GM10847 (cell line): ENCODE measurements around the gene LCLAT1.

Source experiments
- POLR2A ChIP-seq: IDR thresholded peaks from 2 replicates; pipeline ENCODE4 v1.6.1; 2011; ENCODE audit not compliant: insufficient read length; ENCODE audit errors: extremely low read depth

LCLAT1 gene

DNA sequence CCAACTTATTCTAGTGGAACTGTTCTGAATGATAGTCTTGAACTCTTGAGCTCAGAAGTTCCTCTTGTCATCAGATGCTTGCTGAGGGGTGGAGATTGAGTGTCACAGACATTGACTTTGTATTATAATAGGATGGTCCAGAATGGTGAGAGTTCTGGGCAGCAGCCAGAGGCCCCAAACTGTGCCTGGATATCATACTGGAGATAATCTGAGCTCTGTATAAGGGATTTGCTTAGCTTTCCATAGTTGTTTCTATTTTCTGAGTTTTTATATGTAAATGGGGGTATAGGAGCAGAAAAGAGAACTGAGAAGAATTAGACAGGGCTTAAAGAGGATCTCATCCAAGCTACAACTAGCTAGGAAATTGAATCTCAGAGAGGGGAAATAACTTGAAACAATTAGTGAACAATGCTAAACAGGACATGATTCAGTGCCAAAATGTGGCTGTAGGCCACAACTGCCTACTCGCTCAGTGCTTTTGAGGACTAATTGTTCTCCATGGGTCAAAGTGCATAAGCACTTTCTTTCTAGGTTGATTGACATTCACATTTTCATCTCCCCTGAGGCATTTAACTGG, 10.1 kb upstream of the LCLAT1 start:
- no peak for TF ChIP-seq POLR2A

DNA sequence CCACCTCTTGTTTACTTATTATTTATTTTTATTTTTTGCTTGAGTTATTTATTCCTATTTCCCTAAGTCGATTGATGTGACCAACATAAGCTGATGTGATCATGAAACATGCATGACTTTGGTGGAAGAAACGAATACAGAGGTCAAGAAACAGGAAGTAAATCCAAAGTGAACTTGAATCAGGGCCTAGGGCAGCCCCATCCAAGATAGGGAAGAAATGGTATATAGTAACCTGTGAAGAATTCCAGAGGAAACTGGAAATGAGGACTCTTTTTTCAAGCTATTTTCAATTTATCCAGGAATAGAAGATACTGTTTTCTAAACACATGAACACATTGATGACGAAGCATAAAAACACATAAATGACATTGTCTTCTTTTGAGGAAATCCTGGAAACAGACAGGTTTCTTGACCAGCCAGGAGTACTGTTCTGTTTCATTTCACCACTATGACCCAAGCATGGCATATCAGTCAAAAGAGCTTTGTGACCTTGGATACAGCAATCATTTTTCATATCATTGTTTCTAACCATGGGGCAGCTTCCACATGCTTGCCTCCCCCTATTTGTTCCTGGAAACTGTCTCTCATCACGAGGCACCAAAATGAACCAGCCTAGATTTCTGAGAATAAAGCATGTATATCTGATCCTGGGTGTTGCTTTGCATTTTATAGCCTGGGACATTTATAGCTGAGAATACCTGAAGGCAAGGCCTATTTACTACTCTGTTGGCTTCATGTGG, 9.1 kb upstream of the LCLAT1 start:
- TF ChIP-seq POLR2A = no peak

DNA sequence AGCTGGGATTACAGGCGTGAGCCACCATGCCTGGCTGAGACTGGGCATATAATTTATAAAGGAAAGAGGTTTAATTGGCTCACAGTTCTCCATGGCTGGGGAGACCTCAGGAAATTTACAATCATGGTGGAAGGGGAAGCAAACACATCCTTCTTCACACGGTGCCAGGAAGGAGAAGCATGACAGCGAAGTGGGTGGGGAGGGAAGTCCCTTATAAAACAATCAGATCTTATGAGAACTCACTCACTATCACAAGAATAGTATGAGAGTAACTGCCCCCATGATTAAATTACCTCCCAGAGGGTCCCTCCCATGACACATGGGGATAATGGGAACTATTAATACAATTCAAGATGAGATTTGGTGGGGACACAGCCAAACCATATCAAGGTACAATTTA, 7.8 kb upstream of the LCLAT1 start:
- TF ChIP-seq POLR2A = no peak

DNA sequence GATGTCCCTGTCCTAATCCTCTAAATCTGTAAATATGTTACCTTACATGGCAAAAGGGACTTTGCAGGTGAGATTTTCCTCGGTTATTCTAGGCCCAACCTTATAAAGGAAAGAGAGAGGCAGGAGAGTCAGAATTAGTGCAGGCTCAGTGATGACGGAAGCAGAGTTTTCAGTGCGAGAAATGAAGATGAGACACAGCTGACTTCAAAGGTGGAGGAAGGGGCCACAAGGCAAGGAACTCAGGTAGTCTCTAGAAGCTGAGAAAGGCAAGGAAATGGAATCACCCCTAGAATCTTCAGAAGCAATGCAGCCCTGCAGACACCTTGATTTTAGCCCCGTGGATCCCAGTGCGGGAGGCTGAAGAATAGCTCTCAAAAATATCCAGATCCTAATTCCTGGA, 7.2 kb upstream of the LCLAT1 start:
- no peak for TF ChIP-seq POLR2A

DNA sequence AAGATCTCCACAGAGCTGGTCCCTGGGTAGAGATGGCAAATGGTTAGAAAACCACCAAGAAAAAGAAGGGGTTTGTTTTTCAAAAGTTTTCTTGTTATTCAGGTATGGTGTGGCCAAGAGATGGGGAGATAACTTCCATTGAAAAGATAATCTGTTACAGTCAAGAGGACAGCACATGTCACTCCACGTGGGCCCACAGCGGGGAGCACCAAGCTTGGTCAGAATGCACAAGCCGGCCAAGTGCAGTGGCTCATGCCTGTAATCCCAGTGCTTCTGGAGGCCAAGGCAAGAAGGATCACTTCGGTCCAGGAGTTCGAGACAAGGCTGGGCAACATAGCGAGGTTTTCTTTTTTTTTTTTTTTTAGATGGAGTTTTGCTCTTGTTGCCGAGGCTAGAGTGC, 6.0 kb upstream of the LCLAT1 start:
- no peak for TF ChIP-seq POLR2A

DNA sequence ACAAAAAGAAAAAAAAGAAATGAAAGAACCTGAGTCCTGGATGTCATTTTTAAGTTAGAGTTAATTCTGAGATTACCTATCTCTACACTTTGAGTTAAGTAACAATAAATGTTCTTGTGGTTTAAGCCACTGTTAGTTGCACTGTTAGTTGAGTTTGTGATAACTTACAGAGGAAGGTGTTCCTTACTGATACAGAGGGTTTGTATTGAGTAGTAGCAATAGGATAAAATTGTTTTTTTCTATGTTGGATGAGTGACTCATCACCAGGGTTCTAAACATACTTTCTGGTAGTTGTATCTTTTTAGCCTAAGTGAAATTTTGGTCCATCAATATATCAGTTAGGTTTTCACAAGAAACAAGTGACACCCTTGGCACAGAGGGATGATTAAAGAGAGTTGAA, 4.0 kb upstream of the LCLAT1 start:
- no peak for TF ChIP-seq POLR2A

DNA sequence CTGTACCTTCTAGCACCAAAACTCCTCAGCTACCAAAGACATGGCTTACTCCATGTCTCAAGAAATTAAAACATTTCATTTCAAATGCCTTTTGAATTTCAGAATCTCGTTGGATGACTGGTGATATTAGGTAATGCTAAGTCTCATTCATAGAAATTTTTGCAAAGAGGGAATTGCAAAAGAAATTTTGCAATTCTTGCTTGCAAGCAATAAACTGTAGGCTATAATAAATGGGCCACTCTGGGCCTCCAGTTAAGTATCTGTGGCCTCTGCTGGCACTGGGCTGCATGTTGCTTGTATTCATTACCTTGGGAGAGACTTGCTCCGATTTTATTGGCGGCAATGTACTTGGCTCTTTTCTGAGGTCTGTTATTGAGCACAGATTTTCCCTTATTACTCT, 2.8 kb upstream of the LCLAT1 start:
- TF ChIP-seq POLR2A = no peak

DNA sequence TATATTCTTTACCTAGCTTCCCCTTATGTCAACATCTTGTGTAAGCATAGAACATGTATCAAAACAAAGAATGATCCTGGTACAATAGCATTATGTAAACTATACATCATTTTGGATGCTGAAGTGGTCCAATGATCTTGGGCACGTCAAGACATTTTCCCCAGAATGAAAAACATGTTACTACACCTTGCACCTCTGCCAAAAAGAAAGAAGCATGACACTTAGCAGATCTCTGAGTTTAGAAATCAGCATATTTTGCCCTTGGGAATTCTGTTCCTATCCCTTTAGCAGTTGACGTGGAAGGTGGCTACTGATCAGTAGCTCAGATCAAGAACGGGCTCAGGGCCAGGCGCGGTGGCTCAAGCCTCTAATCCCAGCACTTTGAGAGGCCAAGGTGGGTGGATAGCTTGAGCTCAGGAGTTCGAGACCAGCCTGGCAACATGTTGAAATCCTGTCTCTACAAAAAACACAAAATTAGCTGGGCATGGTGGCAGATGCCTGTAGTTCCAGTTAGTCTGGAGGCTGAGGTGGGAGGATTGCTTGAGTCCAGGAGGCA, 1.7 kb upstream of the LCLAT1 start:
- no peak for TF ChIP-seq POLR2A

DNA sequence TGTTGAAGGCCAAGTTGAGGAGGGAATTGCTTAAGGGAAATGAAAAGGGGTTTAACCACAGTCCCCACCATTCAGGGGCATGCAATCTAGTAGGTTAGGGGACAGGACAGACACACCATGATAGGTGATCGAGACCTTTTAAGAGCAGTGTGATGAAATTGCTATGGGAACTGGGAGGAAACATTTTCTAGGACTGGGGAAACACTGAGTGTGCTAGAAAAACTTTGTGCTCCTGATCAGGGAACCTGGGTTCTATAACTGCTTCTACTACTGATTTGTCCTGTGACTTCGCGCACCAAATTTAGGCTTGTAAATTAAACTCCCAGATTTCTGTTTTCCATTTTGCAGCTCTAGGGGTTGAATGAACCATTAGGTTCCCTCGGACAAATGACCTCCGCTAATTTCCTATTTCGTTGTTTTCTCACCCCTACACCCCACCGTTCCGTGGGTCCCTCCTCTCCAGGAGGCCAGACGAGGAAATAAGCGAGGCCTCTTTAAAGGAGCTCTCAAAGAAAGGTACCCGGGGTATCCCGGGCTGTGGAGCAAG, 371 bp upstream of the LCLAT1 start:
- TF ChIP-seq POLR2A = no peak

DNA sequence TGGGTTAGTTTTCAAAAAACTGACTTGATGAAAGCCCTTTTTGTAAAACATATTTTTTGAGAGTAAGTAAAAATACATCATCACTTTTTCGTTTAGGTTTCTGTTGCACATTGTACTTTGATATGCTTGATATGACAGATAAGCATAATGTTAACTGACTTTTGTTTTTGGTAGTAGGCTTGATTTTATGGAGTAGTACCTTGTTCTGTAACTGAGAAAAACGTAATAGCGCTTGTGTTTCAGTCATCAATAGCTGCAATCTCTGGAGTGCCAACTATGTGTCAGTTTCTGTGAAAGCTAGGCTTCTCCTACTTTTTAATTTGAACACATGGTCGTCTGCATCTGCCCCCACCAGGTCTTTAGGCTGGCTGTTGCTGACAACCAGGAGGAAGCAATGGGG, 1.3 kb downstream of the LCLAT1 start:
- TF ChIP-seq POLR2A = no peak

DNA sequence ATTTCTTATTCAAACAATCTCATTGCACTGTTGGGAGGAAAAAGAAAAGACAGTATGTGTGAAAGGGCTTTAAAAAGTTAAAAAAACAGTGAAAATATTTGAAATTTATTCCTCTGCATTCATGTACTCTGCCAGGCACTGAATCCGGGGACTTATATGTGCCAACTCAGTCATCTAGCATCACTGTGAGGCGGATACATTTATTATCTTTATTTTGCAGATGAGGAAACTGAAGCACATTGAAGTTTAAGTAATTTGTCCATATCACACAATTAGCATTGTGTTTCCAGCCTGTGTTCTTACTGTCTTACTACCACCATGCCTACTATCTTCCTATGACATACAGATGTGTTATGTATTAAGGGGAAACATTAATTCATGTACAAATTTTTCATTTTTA, 1.8 kb downstream of the LCLAT1 start:
- no peak for TF ChIP-seq POLR2A

DNA sequence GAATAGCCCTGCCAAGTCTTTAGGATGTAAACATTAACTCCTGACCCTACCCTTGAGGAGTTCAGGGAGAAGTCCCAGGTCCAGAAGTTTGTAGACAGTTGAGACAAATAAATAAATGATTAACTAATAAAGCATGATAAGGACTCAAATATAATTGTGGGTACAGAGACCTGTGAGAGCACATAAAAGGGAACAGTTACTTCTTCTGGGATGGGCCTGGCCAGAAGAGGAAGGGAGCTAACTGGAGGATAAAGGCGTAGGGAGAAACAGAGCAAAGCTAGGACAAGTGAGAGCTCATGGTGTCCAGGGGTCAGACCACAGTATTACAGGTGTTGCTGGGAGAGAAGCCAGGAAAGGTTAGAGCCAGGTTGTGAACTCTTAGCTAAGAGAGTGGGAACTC, 3.0 kb downstream of the LCLAT1 start:
- no peak for TF ChIP-seq POLR2A

DNA sequence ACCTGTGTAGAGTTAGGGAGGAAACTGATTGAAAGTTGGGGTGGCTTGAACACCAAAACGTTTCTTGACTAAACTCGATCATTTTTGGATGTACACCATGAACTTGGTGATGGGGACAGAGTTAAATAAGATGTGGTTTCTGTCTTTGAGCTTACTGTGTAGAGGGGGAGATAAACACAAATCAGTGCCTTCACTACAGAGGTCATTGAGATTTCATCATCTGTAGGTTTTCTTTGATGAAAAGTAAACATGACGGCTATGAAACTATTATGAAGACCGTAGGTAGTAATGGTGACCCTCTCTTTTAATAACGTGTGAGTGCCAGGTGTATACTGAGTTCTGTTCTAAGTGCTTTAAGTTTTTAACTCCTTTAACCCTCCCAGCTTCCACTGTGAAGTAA, 6.5 kb downstream of the LCLAT1 start:
- no peak for TF ChIP-seq POLR2A

DNA sequence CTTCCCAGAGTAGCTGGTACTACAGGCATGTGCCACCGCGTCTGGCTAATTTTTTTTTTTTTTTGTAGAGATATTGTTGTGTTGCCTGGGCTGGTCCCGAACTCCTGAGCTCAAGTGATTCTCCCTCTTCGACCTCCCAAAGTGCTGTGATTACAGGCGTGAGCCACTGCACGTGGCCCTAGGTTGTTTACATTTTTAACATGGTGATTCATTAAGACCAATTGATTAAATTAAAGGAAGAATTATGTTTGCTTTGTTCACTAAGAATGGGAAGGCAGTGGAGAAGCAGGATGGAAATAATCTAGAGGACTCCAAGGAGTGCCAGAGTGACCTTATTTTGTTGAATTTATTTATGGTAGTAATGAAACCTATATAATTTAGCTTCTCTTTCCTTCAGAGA, 7.5 kb downstream of the LCLAT1 start:
- no peak for TF ChIP-seq POLR2A

DNA sequence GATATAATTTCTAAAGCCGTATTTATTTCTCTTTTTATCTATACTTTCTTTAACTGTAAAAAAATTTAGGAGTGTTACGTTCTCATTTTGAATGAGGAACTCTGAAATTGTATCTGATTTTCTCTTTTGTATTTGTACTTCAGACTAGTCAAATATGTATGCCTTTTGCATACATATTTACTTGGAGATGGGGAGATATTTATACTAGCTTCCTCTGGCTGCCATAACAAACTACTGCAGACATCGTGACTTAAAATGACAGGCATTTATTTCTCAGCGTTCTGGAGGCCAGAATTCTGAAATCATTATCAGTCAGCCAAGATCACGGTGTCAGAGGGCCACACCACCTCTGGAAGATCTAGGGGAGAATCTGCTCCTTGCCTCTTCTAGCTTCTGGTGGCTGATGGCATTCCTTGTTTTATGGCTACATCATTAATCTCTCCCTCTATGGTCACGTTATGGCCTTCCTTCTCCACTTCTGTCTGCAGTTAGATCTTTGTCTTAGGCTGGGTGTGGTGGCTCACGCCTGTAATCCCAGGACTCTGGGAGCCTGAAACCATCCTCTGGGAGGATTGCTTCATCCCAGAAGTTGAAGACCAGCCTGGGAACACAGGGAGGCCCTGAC, 8.2 kb downstream of the LCLAT1 start:
- TF ChIP-seq POLR2A = no peak

DNA sequence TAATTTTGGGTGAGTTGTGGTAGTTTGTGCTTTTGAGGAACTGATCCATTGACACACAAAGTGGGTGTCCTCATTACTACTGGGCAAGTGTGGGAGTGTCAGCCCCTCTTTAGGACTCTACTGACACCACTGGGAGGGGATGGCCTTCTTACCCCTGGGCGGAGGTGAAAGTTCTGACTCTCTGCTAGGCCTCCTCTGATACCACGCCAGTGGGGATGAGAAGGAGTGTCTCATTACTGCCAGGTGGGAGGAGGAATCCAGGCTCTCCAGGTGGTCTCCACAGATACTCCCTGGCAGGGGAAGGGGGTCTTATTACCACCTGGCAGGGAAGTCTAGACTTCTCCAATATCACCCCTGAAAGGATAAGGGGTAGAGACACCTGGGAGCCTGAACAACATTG, 9.1 kb downstream of the LCLAT1 start:
- no peak for TF ChIP-seq POLR2A
